GM13976 (cell line): ENCODE measurements around the gene IDH2.

ENCODE experiments used
- DNase-seq: peaks from one replicate; pipeline ENCODE4 v3.0.0; 2012; ENCODE audit warnings: low spot score
- in situ Hi-C: fragments of 300-500 bp; cut with MboI; formaldehyde crosslinking; loops from one replicate; pipeline ENCODE4 v1.12.0; 2022; ENCODE audit warnings: low sequenced_read_pairs, mixed read lengths, inconsistent platforms; ENCODE audit not compliant: unreplicated experiment
- TF ChIP-seq, protein P1 (sequence below): IDR thresholded peaks from 2 replicates; pipeline ENCODE4 v1.5.1; 2012; ENCODE audit warnings: borderline replicate concordance, mild to moderate bottlenecking; ENCODE audit not compliant: insufficient read depth; ENCODE audit errors: extremely low read depth, missing control alignments, control extremely low read depth

IDH2 gene

DNA sequence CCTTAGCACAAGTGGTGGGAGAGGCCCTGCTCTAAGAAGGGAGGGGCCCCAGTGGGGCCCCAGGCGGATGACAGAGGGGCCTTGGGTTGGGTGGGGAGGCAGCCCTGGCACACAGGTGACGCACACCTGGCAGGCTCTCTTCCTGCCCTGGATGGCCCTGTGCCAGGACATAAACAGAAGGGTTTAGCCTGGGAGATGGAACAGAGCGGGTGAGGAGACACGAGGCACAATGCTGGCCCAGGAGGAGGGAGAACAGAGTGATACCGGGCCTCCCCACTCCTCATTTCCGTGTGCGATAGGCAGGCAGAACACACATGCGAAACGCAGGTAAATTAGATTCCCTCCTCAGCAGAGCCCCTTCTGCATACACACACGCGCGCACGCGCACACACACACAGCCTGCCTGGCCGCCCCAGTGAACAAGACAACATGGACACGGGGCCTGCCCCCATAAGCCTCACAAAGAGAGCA is 39.8 kb downstream of the IDH2 start:
- in situ Hi-C loops: no loop called here
- TF ChIP-seq, protein P1, sequence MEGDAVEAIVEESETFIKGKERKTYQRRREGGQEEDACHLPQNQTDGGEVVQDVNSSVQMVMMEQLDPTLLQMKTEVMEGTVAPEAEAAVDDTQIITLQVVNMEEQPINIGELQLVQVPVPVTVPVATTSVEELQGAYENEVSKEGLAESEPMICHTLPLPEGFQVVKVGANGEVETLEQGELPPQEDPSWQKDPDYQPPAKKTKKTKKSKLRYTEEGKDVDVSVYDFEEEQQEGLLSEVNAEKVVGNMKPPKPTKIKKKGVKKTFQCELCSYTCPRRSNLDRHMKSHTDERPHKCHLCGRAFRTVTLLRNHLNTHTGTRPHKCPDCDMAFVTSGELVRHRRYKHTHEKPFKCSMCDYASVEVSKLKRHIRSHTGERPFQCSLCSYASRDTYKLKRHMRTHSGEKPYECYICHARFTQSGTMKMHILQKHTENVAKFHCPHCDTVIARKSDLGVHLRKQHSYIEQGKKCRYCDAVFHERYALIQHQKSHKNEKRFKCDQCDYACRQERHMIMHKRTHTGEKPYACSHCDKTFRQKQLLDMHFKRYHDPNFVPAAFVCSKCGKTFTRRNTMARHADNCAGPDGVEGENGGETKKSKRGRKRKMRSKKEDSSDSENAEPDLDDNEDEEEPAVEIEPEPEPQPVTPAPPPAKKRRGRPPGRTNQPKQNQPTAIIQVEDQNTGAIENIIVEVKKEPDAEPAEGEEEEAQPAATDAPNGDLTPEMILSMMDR: no peak
- no peak for DNase-seq

DNA sequence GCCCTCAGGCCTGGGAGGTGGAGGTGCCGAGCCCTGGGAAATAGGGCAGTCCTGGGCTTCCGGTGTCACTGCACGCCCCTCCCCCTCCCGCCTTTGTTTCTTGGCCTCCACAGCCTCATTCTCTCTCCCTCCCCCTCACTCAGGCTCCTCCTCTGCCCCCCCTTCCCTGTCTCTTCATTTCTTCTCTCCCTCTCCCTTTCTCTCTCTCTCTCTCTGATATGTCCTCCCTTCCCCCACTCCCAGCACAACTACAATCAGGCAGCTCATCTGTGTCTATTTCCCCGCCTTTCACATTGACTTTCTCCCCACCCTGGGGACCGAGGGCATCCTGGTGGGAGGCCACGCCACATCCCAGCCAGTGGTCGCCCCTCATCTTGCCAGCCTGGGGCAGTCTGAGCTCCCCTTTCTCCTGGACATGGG is 40.2 kb downstream of the IDH2 start:
- DNase-seq: no peak
- in situ Hi-C loops: no loop called here
- TF ChIP-seq, protein P1: no peak

DNA sequence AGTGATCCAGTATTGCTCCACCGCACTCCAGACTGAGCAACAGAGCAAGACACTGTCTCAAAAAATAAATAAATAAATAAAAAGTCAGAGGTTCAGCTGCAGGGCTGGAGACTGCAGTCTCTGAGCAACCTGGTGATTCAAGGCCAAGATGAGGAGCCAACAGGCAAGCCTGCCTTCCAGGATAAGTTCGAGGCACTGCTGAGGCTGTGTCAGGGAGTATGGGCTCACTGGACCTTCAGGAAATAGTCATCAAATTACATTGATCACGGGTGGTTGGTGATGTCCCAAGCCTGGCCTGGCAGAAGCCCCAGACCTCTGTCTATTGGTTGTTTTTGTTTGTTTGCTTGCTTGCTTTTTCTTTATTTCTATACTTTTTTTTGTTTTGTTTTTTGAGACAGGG is 41.5 kb downstream of the IDH2 start:
- DNase-seq: no peak
- TF ChIP-seq, protein P1: no peak
- in situ Hi-C loops: no loop called here

DNA sequence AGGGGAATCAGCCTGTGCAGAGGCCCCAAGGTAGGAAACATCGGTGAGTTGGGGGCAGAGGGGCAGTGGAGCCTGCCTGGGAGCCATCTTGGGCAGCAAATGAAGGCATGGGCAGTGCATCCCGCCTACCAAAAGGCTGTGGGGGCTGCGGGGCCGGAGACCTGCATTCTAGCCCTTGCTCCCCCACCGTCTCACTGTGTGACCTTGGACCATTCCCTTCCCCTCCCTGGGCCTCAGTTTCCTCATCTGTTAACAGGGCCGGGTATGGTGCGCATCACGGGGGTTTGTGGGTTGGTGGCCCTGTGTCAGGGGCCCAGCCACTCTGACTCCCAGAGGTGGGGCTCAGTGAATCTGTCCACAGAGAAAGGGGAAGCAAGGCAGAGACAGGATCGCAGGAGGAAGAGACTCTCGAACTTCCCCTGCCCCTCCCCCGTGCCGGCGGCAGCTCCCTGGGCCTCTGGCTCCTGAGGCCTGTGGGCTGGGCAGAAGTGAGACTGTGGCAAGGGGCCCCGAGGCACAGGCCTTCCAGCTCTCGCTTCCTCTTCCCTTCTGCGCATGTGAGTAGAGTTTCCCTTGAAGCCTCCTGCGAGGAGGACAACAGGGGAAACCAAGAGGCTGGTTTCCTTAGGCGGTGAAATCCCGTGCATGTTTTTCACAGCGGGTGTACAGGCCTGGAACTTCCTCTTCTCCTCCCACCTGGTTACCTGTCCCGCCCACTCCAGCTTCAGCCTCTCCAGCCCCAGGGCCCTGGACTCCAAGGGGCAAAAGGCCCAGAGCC is 42.9 kb downstream of the IDH2 start:
- TF ChIP-seq, protein P1: no peak
- in situ Hi-C loops: no loop called here
- peak; percentile 88 for DNase-seq

DNA sequence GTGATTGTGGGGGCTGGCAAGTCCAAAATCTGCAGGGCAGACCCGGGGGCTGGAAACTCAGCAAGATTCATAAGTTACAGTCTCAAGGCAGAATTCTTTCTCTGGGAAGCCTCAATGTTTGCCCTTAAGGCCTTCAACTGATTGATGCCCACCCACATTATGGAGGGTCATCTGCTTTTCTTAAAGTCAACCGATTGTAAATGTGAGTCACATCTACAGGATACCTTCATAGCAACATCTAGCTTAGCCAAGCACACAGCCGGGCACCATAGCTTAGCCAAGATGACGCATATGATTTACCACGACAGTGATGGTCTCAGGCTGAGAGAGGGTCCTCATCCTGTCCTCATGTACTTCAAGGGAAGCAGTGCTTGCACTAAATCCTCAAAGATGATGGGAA is 43.5 kb downstream of the IDH2 start:
- TF ChIP-seq, protein P1: no peak
- no peak for DNase-seq
- in situ Hi-C loops: no loop called here

DNA sequence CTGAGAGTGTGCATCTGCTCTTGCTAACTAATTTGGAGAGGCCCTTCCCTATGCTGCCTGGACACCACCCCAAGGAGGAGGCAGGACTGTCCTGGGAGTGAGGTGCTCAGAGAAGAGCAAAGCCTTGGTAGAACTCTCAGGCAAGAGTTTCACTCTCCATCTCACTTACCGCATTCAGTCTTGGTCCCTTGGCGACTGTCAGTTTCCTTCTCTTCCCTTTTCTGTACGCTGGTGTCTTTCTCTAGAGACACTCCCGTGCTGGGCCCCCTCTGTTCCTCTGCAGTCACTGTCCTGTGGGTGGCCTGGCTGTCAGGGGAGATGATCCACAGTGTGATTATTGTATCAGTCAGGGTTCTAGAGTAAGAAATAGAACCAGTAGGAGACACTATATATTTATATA is 44.0 kb downstream of the IDH2 start:
- DNase-seq: no peak
- TF ChIP-seq, protein P1: no peak
- in situ Hi-C loops: no loop called here
